Natural killer cell treated with Interleukin-12 subunit alpha and Interleukin-12 subunit beta and Interleukin-15 and Interleukin-18, amount 100 ng/mL, for 72 hours (primary cell): Measurements from ENCODE around the gene RYR3. TPM values are rescaled to one million over a fixed set of nuclear protein-coding genes. Genes with fewer than 3 reads are reported as not detected.
A peak's percentile ranks its signal among the peaks of the same experiment; 100 is the strongest.

Experiments used
- ATAC-seq, 2 donors: fragments of 150-1000 bp; cut with Tn5 transposase in 1 of 2; sonication (Bioruptor Pico), chemical (Tn5 transposase) in 1 of 2; 2 replicates each; pipeline ENCODE4 v1.10.0; 2021
- DNase-seq: peaks from one replicate; pipeline ENCODE4 v3.0.0; 2022; ENCODE audit warnings: low spot score
- H3K27ac Mint-ChIP-seq, 2 donors: 1 replicate in 1 of 2; 2 replicates in 1 of 2; pipeline ENCODE4 v1.8.0; 2022; ENCODE audit warnings: mixed read lengths in 2 of 2, mild to moderate bottlenecking in 1 of 2, moderate library complexity in 1 of 2
- H3K27me3 Mint-ChIP-seq, 2 donors: 1 replicate in 1 of 2; 2 replicates in 1 of 2; pipeline ENCODE4 v1.8.0; 2022; ENCODE audit warnings: mixed read lengths in 2 of 2
- H3K36me3 Mint-ChIP-seq: one replicate; pipeline ENCODE4 v1.8.0; 2022; ENCODE audit warnings: mixed read lengths
- H3K4me1 Mint-ChIP-seq, 2 donors: 1 replicate in 1 of 2; 2 replicates in 1 of 2; pipeline ENCODE4 v1.8.0; 2022; ENCODE audit warnings: low read depth in 2 of 2, mixed read lengths in 2 of 2, mild to moderate bottlenecking in 1 of 2
- H3K4me3 Mint-ChIP-seq: one replicate; pipeline ENCODE4 v1.8.0; 2022; ENCODE audit warnings: mixed read lengths
- H3K9me3 Mint-ChIP-seq: 2 replicates; pipeline ENCODE4 v1.8.0; 2022; ENCODE audit warnings: mixed read lengths
- total RNA-seq, 2 donors: library from RNA; stranded (reverse); gene quantifications; one replicate each; pipeline ENCODE4 v1.2.3, GENCODE V29; 2022

Gene RYR3
- total RNA-seq, 2 donors from 2014 or later: not detected

DNA sequence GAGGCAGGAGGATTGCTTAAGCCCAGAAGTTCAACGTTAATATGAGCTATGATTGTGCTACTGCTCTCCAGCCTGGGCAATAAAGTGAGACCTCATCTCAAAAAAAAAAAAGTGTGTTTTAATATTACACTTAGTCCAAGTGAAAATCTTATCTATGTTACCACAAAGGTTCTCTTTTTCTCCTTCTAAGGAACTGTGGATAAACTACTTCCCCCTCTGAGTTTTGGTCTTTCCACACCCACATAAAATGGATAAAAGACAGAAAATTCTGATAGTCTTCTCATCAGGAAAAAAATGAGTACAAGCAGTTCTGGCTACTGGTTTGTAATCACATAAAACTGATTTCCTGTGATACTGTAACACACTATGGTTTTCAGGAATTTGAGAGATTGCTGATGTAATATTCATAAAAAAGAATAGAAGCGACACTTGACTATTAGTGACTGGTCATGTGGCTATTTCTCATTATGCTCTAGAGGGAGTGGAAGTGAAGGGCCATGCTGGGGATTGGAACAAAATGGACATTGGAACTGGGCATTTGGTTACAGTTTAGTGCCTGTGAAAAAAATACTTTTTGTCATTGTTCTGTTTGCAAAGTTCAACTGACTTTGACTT is 68.2 kb downstream of the RYR3 start:
- H3K36me3 Mint-ChIP-seq: no peaks in the 10 kb centered on the region
- no peak for ATAC-seq
- H3K9me3 Mint-ChIP-seq: no peaks in the 10 kb centered on the region
- no peak overlapping the region for H3K4me3 Mint-ChIP-seq
- H3K4me1 Mint-ChIP-seq: no peaks in the 10 kb centered on the region
- peaks cover 16 to 21% of the 10 kb centered on the region in 2 donors for H3K27me3 Mint-ChIP-seq
- no peak overlapping the region for H3K27ac Mint-ChIP-seq
- DNase-seq: no peak

DNA sequence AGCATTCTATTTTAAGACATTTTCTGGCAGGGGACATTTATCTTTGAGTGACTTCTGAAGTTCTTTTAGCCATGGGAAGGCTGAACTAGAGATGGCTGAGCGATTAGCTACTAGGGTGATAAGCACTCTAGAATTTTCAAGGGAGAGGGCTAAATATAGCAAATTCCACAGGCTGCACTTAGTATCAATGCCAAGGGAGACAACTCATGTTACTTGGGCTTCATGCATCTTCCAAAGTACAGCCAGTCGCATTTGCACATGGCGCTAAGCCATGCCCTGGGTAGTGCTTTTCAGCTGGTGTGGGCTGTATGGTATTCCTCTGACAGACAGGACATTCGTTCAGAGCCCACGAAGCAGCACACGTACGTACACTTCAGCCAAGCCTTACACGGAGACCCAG is 69.6 kb downstream of the RYR3 start:
- DNase-seq (no peak), ATAC-seq (no peak)
- H3K9me3 Mint-ChIP-seq: no peaks in the 10 kb centered on the region
- no peak overlapping the region for H3K4me3 Mint-ChIP-seq
- H3K4me1 Mint-ChIP-seq: no peaks in the 10 kb centered on the region
- no peak overlapping the region for H3K27ac Mint-ChIP-seq
- no peaks in the 10 kb centered on the region for H3K36me3 Mint-ChIP-seq
- H3K27me3 Mint-ChIP-seq: peaks cover 13 to 22% of the 10 kb centered on the region in 2 donors

DNA sequence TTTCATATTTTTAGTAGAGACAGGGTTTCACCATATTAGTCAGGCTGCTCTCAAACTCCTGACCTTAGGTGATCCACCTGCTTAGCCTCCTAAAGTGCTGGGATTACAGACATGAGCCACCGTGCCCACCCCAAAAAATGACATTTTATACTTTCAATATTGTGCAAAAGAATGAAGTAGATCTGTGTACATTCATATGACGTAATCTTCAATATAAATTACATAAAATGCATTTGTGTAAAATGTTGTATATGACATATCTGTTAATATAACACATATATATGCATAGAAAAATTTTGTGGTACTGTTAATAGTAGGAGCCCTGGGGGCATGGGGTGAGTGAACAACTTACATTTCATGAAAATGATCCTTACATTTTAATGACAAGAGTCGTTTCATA is 71.7 kb downstream of the RYR3 start:
- no peak overlapping the region for H3K4me3 Mint-ChIP-seq
- H3K27ac Mint-ChIP-seq: no peak overlapping the region
- H3K9me3 Mint-ChIP-seq: no peaks in the 10 kb centered on the region
- no peaks in the 10 kb centered on the region for H3K36me3 Mint-ChIP-seq
- H3K4me1 Mint-ChIP-seq: no peaks in the 10 kb centered on the region
- ATAC-seq (no peak), DNase-seq (no peak)
- peaks cover 12 to 27% of the 10 kb centered on the region in 2 donors for H3K27me3 Mint-ChIP-seq

- H3K36me3 Mint-ChIP-seq: no peaks in the 10 kb centered on the region
- no peaks in the 10 kb centered on the region for H3K9me3 Mint-ChIP-seq
- no peak for ATAC-seq
- no peak overlapping the region for H3K27ac Mint-ChIP-seq
- no peaks in the 10 kb centered on the region for H3K4me1 Mint-ChIP-seq
- H3K4me3 Mint-ChIP-seq: no peak overlapping the region
- no peak for DNase-seq
- H3K27me3 Mint-ChIP-seq: peaks cover 15 to 44% of the 10 kb centered on the region in 2 donors
Measured at GRCh38 chr15:33384307-33384706, 73.5 kb downstream of the RYR3 start.

DNA sequence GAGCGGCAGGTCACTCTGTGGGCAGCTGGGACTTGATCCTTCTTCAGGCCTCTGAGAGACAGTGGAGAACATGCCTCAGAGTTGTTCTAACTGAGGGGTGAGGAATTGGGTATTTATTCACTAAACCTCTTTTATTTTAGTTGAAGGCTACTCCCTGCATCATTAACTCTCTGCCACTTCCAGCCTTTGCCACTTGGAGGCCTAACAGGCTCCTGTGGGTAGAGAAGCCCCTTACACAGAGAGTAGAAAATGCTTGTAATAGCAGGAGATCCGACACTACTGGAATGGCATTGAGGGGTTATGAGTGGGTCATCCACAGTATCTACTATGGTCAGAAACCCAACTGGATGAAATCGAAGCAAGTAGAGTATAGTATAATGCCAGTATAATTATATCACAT is 81.7 kb downstream of the RYR3 start:
- no peak overlapping the region for H3K4me3 Mint-ChIP-seq
- no peak for DNase-seq
- no peak for ATAC-seq
- H3K36me3 Mint-ChIP-seq: no peaks in the 10 kb centered on the region
- no peaks in the 10 kb centered on the region for H3K9me3 Mint-ChIP-seq
- H3K27ac Mint-ChIP-seq: no peak overlapping the region
- H3K4me1 Mint-ChIP-seq: peaks cover 0 to 3% of the 10 kb centered on the region in 2 donors
- H3K27me3 Mint-ChIP-seq: peaks cover 5 to 18% of the 10 kb centered on the region in 2 donors

- DNase-seq: no peak
- H3K36me3 Mint-ChIP-seq: no peaks in the 10 kb centered on the region
- peaks cover 0 to 3% of the 10 kb centered on the region in 2 donors for H3K4me1 Mint-ChIP-seq
- H3K4me3 Mint-ChIP-seq: no peak overlapping the region
- H3K9me3 Mint-ChIP-seq: no peaks in the 10 kb centered on the region
- no peak for ATAC-seq
- H3K27me3 Mint-ChIP-seq: peaks cover 3 to 7% of the 10 kb centered on the region in 2 donors
- no peak overlapping the region for H3K27ac Mint-ChIP-seq
Measured at GRCh38 chr15:33393546-33393945, 82.8 kb downstream of the RYR3 start.

- H3K4me3 Mint-ChIP-seq: no peak overlapping the region
- ATAC-seq (no peak), DNase-seq (no peak)
- peaks cover 3 to 4% of the 10 kb centered on the region in 2 donors for H3K27me3 Mint-ChIP-seq
- no peaks in the 10 kb centered on the region for H3K36me3 Mint-ChIP-seq
- H3K27ac Mint-ChIP-seq: no peak overlapping the region
- peaks cover 0 to 3% of the 10 kb centered on the region in 2 donors for H3K4me1 Mint-ChIP-seq
- H3K9me3 Mint-ChIP-seq: no peaks in the 10 kb centered on the region
Measured at GRCh38 chr15:33395321-33395720, 84.6 kb downstream of the RYR3 start.

- Mint-ChIP-seq H3K36me3 (no peaks in the 10 kb centered on the region), H3K4me3 (no peak overlapping the region), H3K4me1 (peaks cover 0 to 3% of the 10 kb centered on the region in 2 donors), H3K9me3 (no peaks in the 10 kb centered on the region), H3K27me3 (peaks cover 3 to 7% of the 10 kb centered on the region in 2 donors), H3K27ac (no peak overlapping the region)
- DNase-seq (no peak), ATAC-seq (no peak)
Measured at GRCh38 chr15:33395846-33396245, 85.1 kb downstream of the RYR3 start.

GRCh38 chr15:33396475-33396874 is 85.7 kb downstream of the RYR3 start:
- no peak for ATAC-seq
- Mint-ChIP-seq H3K27me3 (peaks cover 3 to 7% of the 10 kb centered on the region in 2 donors), H3K9me3 (no peaks in the 10 kb centered on the region), H3K36me3 (no peaks in the 10 kb centered on the region), H3K4me1 (peaks cover 0 to 3% of the 10 kb centered on the region in 2 donors), H3K4me3 (no peak overlapping the region), H3K27ac (no peak overlapping the region)
- no peak for DNase-seq

DNA sequence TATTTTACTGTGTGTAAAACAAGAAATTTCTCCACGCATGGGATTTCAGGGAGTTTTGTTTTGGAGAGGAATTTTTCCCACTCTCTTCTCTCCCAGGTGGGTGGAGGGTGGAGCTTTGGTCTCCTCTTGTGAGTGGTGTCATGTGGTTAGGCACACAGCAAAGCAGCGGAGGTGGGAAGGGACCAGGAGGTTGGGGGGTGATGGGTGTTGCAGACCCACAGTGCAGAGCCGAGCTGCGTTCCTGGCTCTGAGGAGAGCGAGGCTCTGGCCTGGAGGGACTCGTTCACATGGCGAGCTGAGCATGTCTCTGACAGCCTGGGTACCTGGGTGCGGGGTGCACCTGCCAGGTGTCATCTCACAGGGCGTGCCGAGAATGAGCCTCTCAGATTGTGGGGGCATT is 87.8 kb downstream of the RYR3 start:
- Mint-ChIP-seq H3K36me3 (no peaks in the 10 kb centered on the region), H3K9me3 (no peaks in the 10 kb centered on the region), H3K27ac (no peak overlapping the region), H3K4me3 (no peak overlapping the region), H3K4me1 (peaks cover 0 to 3% of the 10 kb centered on the region in 2 donors), H3K27me3 (peaks cover 0 to 7% of the 10 kb centered on the region in 2 donors)
- peak in 1 of 2 donors; percentile 39 for ATAC-seq
- no peak for DNase-seq

GRCh38 chr15:33400941-33401340 is 90.2 kb downstream of the RYR3 start:
- no peak overlapping the region for H3K27ac Mint-ChIP-seq
- no peak overlapping the region for H3K4me3 Mint-ChIP-seq
- ATAC-seq: no peak
- H3K9me3 Mint-ChIP-seq: no peaks in the 10 kb centered on the region
- peaks cover 0 to 7% of the 10 kb centered on the region in 2 donors for H3K27me3 Mint-ChIP-seq
- no peak for DNase-seq
- H3K36me3 Mint-ChIP-seq: no peaks in the 10 kb centered on the region
- H3K4me1 Mint-ChIP-seq: peaks cover 0 to 3% of the 10 kb centered on the region in 2 donors

DNA sequence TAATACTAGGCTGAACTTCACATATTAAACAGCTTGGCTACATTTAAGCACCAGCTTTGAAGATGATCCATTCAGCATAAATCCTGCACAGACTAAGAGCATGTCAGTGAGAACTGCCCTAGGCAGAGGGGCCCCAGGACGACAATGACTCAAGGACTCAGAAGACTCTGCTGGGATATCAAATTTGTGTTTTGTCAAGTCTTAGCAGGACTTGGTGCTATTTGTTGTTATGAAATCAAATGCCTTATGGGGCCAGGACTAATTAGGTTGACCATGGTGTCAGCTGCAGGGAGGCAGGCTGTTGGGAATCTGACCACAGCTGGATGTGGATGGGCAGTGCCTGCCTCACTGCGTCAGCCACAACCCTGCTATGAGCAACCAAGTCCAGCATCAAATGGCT is 91.8 kb downstream of the RYR3 start:
- ATAC-seq (no peak), DNase-seq (no peak)
- Mint-ChIP-seq H3K36me3 (no peaks in the 10 kb centered on the region), H3K4me1 (no peaks in the 10 kb centered on the region), H3K9me3 (no peaks in the 10 kb centered on the region), H3K27ac (no peak overlapping the region), H3K27me3 (peaks cover 5 to 16% of the 10 kb centered on the region in 2 donors), H3K4me3 (no peak overlapping the region)

DNA sequence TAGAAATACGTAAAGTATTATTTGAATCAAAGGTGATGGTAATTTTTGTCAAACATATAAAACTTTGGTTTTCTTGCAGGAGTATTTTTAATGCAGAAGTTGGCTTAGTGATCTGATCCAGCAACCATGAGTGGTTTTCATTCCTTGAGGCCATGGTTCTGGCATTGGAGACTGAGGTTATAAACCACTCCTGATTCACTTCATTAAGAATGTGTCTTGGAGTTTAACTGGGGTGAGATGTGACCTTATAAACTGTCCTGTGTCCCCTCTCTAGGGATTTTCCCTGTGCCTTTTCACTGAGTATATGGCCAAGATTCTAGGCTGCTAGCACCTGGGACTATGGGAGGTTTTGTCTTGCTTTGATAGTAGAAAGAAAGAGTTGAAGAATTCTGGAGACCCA is 94.3 kb downstream of the RYR3 start:
- no peak overlapping the region for H3K4me3 Mint-ChIP-seq
- H3K9me3 Mint-ChIP-seq: no peaks in the 10 kb centered on the region
- no peaks in the 10 kb centered on the region for H3K36me3 Mint-ChIP-seq
- ATAC-seq (no peak), DNase-seq (no peak)
- H3K27ac Mint-ChIP-seq: no peak overlapping the region
- H3K4me1 Mint-ChIP-seq: no peaks in the 10 kb centered on the region
- peaks cover 5 to 14% of the 10 kb centered on the region in 2 donors for H3K27me3 Mint-ChIP-seq

- no peaks in the 10 kb centered on the region for H3K4me1 Mint-ChIP-seq
- DNase-seq (no peak), ATAC-seq (no peak)
- no peaks in the 10 kb centered on the region for H3K36me3 Mint-ChIP-seq
- no peak overlapping the region for H3K4me3 Mint-ChIP-seq
- no peaks in the 10 kb centered on the region for H3K9me3 Mint-ChIP-seq
- no peak overlapping the region for H3K27ac Mint-ChIP-seq
- H3K27me3 Mint-ChIP-seq: peaks cover 6% of the 10 kb centered on the region in 2 donors
Measured at GRCh38 chr15:33411596-33412540, 101.1 kb downstream of the RYR3 start.
